A549 (cell line): ENCODE data around the gene DNAJC30.
"Not testable (repeated sequence)": the region's sequence is repeated elsewhere in the genome, so short reads cannot be mapped to it uniquely, and the experiment has no call there.

Experiments used
- CHD4 ChIP-seq: fragments of 200-600 bp; sonication (generic); IDR thresholded peaks from 2 replicates; pipeline ENCODE4 v1.6.1; 2016; ENCODE audit warnings: antibody characterized with exemption, mild to moderate bottlenecking, borderline replicate concordance
- CTCF ChIP-seq: fragments of >200 bp; sonication (Bioruptor Twin); formaldehyde crosslinking; IDR thresholded peaks from 3 replicates; pipeline ENCODE4 v1.5.1; 2016
- KDM1A ChIP-seq: fragments of 200-600 bp; sonication (generic); IDR thresholded peaks from 2 replicates; pipeline ENCODE4 v1.6.1; 2016; ENCODE audit warnings: low read depth, mild to moderate bottlenecking
- KDM5A ChIP-seq: fragments of 200-600 bp; sonication (generic); IDR thresholded peaks from 2 replicates; pipeline ENCODE4 v1.6.1; 2016; ENCODE audit warnings: antibody characterized with exemption, mild to moderate bottlenecking
- MAFK ChIP-seq: fragments of 450-650 bp; IDR thresholded peaks from 2 replicates; pipeline ENCODE4 v1.6.1; 2014; ENCODE audit not compliant: partially characterized antibody
- MAZ ChIP-seq: fragments of 150-350 bp; IDR thresholded peaks from 2 replicates; pipeline ENCODE4 v1.6.1; 2014; ENCODE audit warnings: antibody characterized with exemption, low read depth, low read length, borderline replicate concordance
- MYC ChIP-seq: IDR thresholded peaks from 2 replicates; pipeline ENCODE4 v1.6.1; 2012; ENCODE audit warnings: mild to moderate bottlenecking, inconsistent platforms, low read length, improper control_type of control experiment, borderline replicate concordance
- PBX3 ChIP-seq: IDR thresholded peaks from 2 replicates; pipeline ENCODE4 v1.6.1; 2012
- POLR2A ChIP-seq: IDR thresholded peaks from 2 replicates; pipeline ENCODE4 v1.6.1; 2012; ENCODE audit warnings: mild to moderate bottlenecking, low read length
- RCOR1 ChIP-seq: fragments of 150-350 bp; IDR thresholded peaks from 2 replicates; pipeline ENCODE4 v1.6.1; 2014; ENCODE audit warnings: antibody characterized with exemption, low read length, low read depth
- REST ChIP-seq: fragments of 200-600 bp; sonication (generic); IDR thresholded peaks from 2 replicates; pipeline ENCODE4 v1.6.1; 2016; ENCODE audit warnings: antibody characterized with exemption, mild to moderate bottlenecking, moderate library complexity
- SREBF2 ChIP-seq: fragments of 450-650 bp; IDR thresholded peaks from 2 replicates; pipeline ENCODE4 v1.6.1; 2014; ENCODE audit warnings: mild to moderate bottlenecking, moderate library complexity
- USF2 ChIP-seq: fragments of 450-650 bp; IDR thresholded peaks from 2 replicates; pipeline ENCODE4 v1.6.1; 2014; ENCODE audit warnings: antibody characterized with exemption

GRCh38 chr7:73660594-73660993 is 22.7 kb downstream of the DNAJC30 start:
- TF ChIP-seq SREBF2, KDM1A, POLR2A, RCOR1, MAZ, REST, CTCF, CHD4, USF2, MYC, MAFK, KDM5A, PBX3: not testable (repeated sequence)
